Lower lobe of right lung (tissue), 2 donors: Measurements from ENCODE around the gene CARM1. TPM values are rescaled to one million over a fixed set of nuclear protein-coding genes. Genes with fewer than 3 reads are reported as not detected.
"Not testable (repeated sequence)": the region's sequence is repeated elsewhere in the genome, so short reads cannot be mapped to it uniquely, and the experiment has no call there.

Experiments used
- ATAC-seq, 2 donors: fragments of 200-7000 bp; cut with Tn5 transposase; one replicate each; pipeline ENCODE4 v1.9.1; 2020 to 2022; ENCODE audit warnings: mild to moderate bottlenecking in 2 of 2, moderate library complexity in 2 of 2
- DNase-seq: peaks from one replicate; pipeline ENCODE4 v3.0.0-alpha.2; 2020
- H3K27ac ChIP-seq: fragments of 200-600 bp; one replicate; pipeline ENCODE4 v1.8.0; 2022
- H3K27me3 ChIP-seq: fragments of 200-600 bp; one replicate; pipeline ENCODE4 v1.8.0; 2022; ENCODE audit warnings: low read depth
- H3K36me3 ChIP-seq: fragments of 200-600 bp; one replicate; pipeline ENCODE4 v1.8.0; 2022; ENCODE audit warnings: mild to moderate bottlenecking
- H3K4me1 ChIP-seq: fragments of 200-600 bp; one replicate; pipeline ENCODE4 v1.8.0; 2022
- H3K4me3 ChIP-seq: fragments of 200-600 bp; one replicate; pipeline ENCODE4 v1.8.0; 2022; ENCODE audit warnings: mild to moderate bottlenecking
- H3K9me3 ChIP-seq: fragments of 200-600 bp; one replicate; pipeline ENCODE4 v1.8.0; 2022
- CTCF ChIP-seq: fragments of 200-600 bp; IDR thresholded peaks from one replicate; pipeline ENCODE4 v1.8.0; 2022; ENCODE audit warnings: antibody characterized with exemption, mild to moderate bottlenecking
- intact Hi-C: fragments of 100-400 bp; cut with DNase I; formaldehyde crosslinking; loops from one replicate; pipeline ENCODE4 v1.11.0; 2022
- total RNA-seq: library from RNA; stranded (reverse); fragmentation: NEBNext Ultra II Directional; extraction: Animal tissue kit (Norgen Biotek cat#: 25700); gene quantifications from one replicate; pipeline ENCODE4 v1.2.1, GENCODE V29; 2021
- donor health status: DM: no; HTN: yes; CAD: no; lungs with severe emphysema.

CARM1 gene
- total RNA-seq, 1 donor from 2014 or later: 27.5 TPM

GRCh38 chr19:10872546-10873107 is 1.3 kb downstream of the CARM1 start:
- H3K9me3 ChIP-seq: no peaks in the 10 kb centered on the region
- peak overlapping the region; percentile 79 for H3K27ac ChIP-seq
- peak overlapping the region; percentile 68 for H3K4me3 ChIP-seq
- DNase-seq: no peak
- no peak for TF ChIP-seq CTCF
- H3K4me1 ChIP-seq: peaks cover 30% of the 10 kb centered on the region
- no peak for ATAC-seq
- no peaks in the 10 kb centered on the region for H3K36me3 ChIP-seq
- intact Hi-C loops: no loop called here
- H3K27me3 ChIP-seq: no peaks in the 10 kb centered on the region

GRCh38 chr19:10874024-10874423 is 2.7 kb downstream of the CARM1 start:
- Histone ChIP-seq H3K4me1 (peaks cover 33% of the 10 kb centered on the region), H3K9me3 (no peaks in the 10 kb centered on the region), H3K36me3 (no peaks in the 10 kb centered on the region), H3K4me3 (no peak overlapping the region), H3K27me3 (no peaks in the 10 kb centered on the region), H3K27ac (no peak overlapping the region)
- TF ChIP-seq CTCF: no peak
- ATAC-seq: no peak
- intact Hi-C loops: no loop called here
- no peak for DNase-seq

GRCh38 chr19:10876459-10877240 is 5.3 kb downstream of the CARM1 start:
- no peak for TF ChIP-seq CTCF
- no peak for DNase-seq

GRCh38 chr19:10877608-10878007 is 6.3 kb downstream of the CARM1 start:
- intact Hi-C loops, H3K9me3 ChIP-seq, H3K4me3 ChIP-seq, H3K27ac ChIP-seq, DNase-seq, H3K27me3 ChIP-seq, H3K36me3 ChIP-seq, ATAC-seq: not testable (repeated sequence)
- H3K4me1 ChIP-seq: peaks cover 30% of the 10 kb centered on the region

More at GRCh38 chr19:10876459-10877240, 5.3 kb downstream of the CARM1 start:
- ATAC-seq: peak in 1 of 2 donors; percentile 31
- Histone ChIP-seq H3K9me3 (no peaks in the 10 kb centered on the region), H3K36me3 (no peaks in the 10 kb centered on the region), H3K27ac (peak overlapping the region; percentile 33), H3K27me3 (no peaks in the 10 kb centered on the region), H3K4me1 (peaks cover 33% of the 10 kb centered on the region), H3K4me3 (no peak overlapping the region)
- intact Hi-C loops: no loop called here

GRCh38 chr19:10878253-10878652 is 6.9 kb downstream of the CARM1 start:
- ATAC-seq (no peak), DNase-seq (no peak)
- intact Hi-C loops: no loop called here
- Histone ChIP-seq H3K27ac (no peak overlapping the region), H3K4me3 (no peak overlapping the region), H3K4me1 (peaks cover 23% of the 10 kb centered on the region), H3K36me3 (no peaks in the 10 kb centered on the region), H3K9me3 (no peaks in the 10 kb centered on the region), H3K27me3 (no peaks in the 10 kb centered on the region)
- no peak for TF ChIP-seq CTCF

GRCh38 chr19:10881403-10882107 is 10.2 kb downstream of the CARM1 start:
- no peak overlapping the region for H3K27ac ChIP-seq
- H3K9me3 ChIP-seq: no peaks in the 10 kb centered on the region
- intact Hi-C loops: no loop called here
- no peaks in the 10 kb centered on the region for H3K27me3 ChIP-seq
- H3K4me3 ChIP-seq: no peak overlapping the region
- H3K36me3 ChIP-seq: no peaks in the 10 kb centered on the region
- TF ChIP-seq CTCF: no peak
- H3K4me1 ChIP-seq: peaks cover 14% of the 10 kb centered on the region
- no peak for DNase-seq
- no peak for ATAC-seq
